Activated gamma-delta T cell (primary cell): Measurements from ENCODE around the gene TRAF1.

Experiments
- DNase-seq: peaks from one replicate; lab custom pipeline; 2025; lab: John Stamatoyannopoulos, UW

TRAF1 gene

GRCh38 chr9:120924698-120925534 is 1.7 kb downstream of the TRAF1 start:
- DNase-seq: no peak

DNA sequence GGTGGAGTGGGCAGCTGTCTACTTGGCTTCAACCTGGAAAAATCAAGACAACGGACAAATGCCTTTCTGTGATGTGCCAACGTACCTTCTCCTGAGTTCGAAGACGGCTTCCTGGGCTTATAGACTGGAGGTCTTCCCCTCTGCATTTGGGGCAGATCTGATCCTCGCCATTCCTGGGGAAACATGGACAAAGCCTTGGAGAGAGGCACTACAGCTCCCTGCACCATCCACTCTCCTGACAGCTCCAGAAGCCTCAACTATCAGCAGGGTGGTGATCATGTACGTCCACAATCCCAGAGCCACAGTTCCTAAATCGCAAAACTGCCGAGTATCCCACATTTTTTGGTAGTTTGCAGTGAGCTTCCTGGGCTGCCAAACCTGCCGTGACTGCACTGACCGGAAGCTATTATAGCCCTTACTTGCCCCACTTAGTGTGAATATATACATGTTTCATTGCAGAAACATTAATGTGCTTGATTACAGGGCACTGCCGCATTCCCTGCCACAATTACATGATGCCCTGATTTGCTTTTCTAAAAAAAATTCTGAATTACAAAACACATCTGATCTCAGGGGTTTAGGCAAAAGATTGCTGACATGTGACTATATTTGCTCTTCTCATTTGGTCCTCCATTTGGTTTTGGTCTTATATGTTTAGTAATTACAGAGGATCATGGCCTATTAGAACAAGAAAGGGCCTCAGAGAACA is 2.8 kb downstream of the TRAF1 start:
- DNase-seq: no peak

- DNase-seq: no peak
These were observed 4.0 kb downstream of the TRAF1 start for GRCh38 chr9:120922404-120923195.

DNA sequence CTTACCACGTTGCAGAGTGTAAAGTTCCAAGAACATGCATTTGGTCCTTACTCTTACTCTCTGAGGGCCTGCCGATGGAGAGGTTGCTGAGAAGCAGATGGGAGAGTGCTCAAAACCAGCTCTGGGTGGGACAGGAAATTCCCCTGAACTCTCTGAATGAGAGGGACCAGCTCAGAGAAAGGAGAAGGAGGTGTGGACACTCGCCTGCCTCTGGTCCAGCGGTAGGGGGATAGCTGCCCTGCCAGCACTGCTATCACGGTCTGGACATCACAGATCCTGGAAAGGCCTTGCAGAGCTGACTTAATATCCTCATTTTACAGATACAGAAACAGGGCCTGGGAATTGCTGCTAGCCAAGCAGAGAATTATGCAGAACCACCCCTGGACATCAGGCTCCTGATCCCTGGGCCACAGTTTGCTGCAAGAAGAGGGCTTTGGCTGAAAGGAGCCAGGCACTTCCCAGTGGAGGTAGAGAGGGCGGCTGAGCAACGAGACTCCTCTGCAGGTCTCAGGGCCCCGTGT is 4.9 kb downstream of the TRAF1 start:
- DNase-seq: no peak

- DNase-seq: no peak
These were observed 5.8 kb downstream of the TRAF1 start for GRCh38 chr9:120920806-120921178.

- DNase-seq: no peak
These were observed 6.5 kb downstream of the TRAF1 start for GRCh38 chr9:120919843-120920805.

- no peak for DNase-seq
These were observed 7.4 kb downstream of the TRAF1 start for GRCh38 chr9:120918931-120919842.

GRCh38 chr9:120917929-120918762 is 8.4 kb downstream of the TRAF1 start:
- no peak for DNase-seq

- DNase-seq: no peak
These were observed 9.4 kb downstream of the TRAF1 start for GRCh38 chr9:120916991-120917880.

DNA sequence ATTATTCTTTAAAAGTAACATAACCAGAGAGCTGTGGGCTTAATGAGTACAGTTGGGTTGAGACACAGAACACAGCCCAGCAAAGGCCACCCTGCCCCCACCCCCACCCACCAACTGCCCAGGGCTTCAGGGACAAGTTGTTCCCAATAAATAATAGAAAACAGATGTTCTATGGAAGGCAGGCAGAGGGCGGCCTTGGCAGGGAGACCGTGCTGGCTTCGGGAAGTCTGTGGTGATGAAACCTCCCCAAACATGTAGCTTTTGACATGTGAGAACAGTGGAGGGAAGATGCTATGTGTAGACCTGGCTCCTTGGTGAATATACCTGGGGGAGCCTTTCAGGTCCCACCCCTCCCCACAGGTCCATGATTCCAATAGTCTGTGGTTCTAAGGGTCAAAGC is 10.0 kb downstream of the TRAF1 start:
- no peak for DNase-seq

GRCh38 chr9:120915854-120916470 is 10.6 kb downstream of the TRAF1 start:
- no peak for DNase-seq

DNA sequence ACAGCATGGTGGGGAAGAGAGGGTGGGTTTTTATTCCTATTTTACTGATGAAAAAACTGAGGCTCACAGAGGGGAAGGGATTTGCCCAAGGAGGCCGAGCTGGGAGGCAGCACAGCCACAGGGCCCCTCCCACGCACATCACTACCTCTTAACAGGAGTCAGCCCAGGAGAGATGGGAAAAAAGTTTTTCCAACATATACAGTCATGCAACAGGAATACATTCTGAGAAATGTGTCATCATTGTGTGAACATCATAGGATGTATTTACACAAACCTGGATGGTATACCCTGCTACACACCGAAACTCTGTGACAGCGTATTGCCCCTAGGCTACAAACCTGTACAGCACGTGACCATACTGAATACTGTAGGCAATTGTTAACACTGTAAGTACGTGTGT is 11.6 kb downstream of the TRAF1 start:
- no peak for DNase-seq

DNA sequence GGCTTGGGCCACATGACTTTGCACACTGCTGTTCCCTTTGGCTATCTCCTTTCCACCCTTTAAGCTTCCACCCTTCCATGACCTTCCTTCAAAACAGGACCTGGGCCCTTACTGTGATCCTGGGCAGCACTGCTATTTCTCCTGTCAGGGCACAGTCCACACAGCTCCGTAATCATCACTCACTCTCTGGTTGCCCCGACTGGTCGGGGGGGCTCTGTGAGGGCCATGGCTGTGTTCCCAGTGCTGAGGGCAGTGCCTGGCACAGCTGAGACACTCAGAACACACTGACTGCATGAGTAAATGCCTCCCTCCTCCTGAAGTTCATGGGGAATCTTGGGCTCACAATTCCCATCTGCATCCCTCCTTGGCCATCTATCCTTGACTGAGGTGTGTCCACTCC is 12.2 kb downstream of the TRAF1 start:
- no peak for DNase-seq

GRCh38 chr9:120913647-120914264 is 12.8 kb downstream of the TRAF1 start:
- DNase-seq: no peak

- DNase-seq: no peak
These were observed 13.5 kb downstream of the TRAF1 start for GRCh38 chr9:120912958-120913646.

DNA sequence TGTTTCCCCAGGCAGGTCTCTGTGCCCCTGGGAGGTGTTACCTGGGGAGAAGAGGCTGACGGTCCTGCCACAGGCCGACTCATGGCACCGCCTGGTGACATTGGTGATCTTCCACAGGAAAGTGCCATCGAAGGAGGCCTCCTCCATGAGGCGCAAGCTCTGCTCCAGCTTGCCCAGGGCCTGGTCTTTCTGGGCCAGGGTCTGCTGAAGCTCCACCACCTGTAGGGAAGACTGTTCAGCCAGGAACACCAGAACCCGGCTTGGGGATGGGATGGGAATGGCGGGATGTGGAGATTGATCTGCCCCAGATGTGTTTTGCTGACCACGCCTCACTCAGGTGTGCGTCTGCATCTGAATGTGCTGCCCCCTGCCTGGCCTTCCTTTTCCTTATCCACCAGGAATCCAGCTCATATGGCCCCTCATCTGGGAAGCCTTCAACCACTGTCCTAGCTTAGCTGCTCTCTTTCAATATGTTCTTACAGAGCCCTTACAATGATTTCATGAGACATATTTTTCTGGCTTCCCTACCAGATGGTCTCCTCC is 15.2 kb downstream of the TRAF1 start:
- no peak for DNase-seq
